Stimulated activated effector memory CD8-positive, alpha-beta T cell treated with anti-CD3 and anti-CD28 coated beads, Interleukin-12 subunit alpha, Interleukin-12 subunit beta, amount 100 ng/mL, for 72 hours (primary cell): ENCODE data around the gene TWF2.
A peak's percentile ranks its signal among the peaks of the same experiment; 100 is the strongest.

Experiments used
- ATAC-seq: fragments of 150-1000 bp; cut with Tn5 transposase; 2 replicates; pipeline ENCODE4 v1.10.0; 2021
- DNase-seq, 2 donors: peaks; one replicate each; pipeline ENCODE4 v3.0.0; 2021 to 2022; ENCODE audit warnings: low spot score in 2 of 2
- H3K27ac Mint-ChIP-seq: one replicate; pipeline ENCODE4 v1.8.0; 2022; ENCODE audit warnings: mild to moderate bottlenecking, mixed read lengths
- H3K36me3 Mint-ChIP-seq: one replicate; pipeline ENCODE4 v1.8.0; 2022; ENCODE audit warnings: mild to moderate bottlenecking, mixed read lengths
- H3K4me1 Mint-ChIP-seq: one replicate; pipeline ENCODE4 v1.8.0; 2022; ENCODE audit warnings: mixed read lengths
- H3K4me3 Mint-ChIP-seq: one replicate; pipeline ENCODE4 v1.8.0; 2022; ENCODE audit warnings: mild to moderate bottlenecking, mixed read lengths
- H3K9me3 Mint-ChIP-seq: one replicate; pipeline ENCODE4 v1.8.0; 2022; ENCODE audit warnings: mixed read lengths

The TWF2 gene

DNA sequence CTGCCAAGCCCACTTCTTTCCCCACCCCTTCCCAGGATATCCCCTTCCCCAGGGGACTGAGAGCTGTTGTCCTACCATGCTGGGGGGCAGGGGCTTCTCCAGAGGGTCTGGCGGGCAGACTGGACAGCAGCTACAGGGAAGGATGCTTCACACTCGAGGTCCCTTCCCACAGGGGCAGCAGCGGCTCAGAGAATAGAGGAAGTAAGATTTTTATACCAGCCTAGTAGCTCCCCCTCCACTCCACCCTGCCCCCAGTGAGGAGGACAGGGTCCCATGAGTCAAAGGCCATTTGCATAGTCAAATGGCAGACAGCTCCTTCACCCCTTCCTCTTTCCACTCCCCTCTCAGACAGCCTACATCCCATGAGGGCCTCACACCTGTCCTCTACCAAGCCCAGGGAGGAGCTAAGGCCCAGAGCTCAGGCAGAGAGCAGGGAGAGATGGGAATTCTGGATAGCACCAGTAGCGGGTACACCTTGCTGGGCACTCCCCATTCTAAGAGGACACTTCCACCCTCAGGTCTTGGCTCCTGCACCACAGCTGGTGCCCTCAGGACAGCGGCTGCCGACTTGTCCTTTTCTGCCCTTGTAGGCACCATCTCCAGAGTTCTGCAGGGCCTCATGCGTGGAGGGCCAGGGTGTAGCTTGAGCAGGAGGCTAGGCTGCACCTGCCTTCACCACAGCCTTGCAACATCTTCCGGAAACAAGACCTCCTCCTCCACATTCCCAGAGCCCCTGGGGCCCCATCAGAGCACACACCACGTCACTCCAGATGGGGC is 13.3 kb downstream of the TWF2 start, which contains the start of gene TLR9:
Gene TLR9 (minus strand): TSS at position 194 of the 777 bp plus-strand sequence. CDS start 116 bp downstream, at position 78.
- Mint-ChIP-seq H3K4me3 (peak within 1 kb of the TSS; percentile 77), H3K9me3 (no peaks in the 10 kb centered on the region), H3K4me1 (peaks cover 58% of the 10 kb centered on the region), H3K36me3 (peaks cover 35% of the 10 kb centered on the region), H3K27ac (peak within 1 kb of the TSS; percentile 87)
- ATAC-seq: peak; percentile 23
- no peak for DNase-seq

- no peak for ATAC-seq
- Mint-ChIP-seq H3K4me1 (peaks cover 74% of the 10 kb centered on the region), H3K4me3 (peak overlapping the region; percentile 77)
Observed at GRCh38 chr3:52223449-52224408, 15.2 kb downstream of the TWF2 start.

GRCh38 chr3:52222319-52223221 is 16.4 kb downstream of the TWF2 start:
- Mint-ChIP-seq H3K4me3 (peak overlapping the region; percentile 77), H3K27ac (peak overlapping the region; percentile 87), H3K9me3 (no peaks in the 10 kb centered on the region), H3K36me3 (peaks cover 5% of the 10 kb centered on the region), H3K4me1 (peaks cover 86% of the 10 kb centered on the region)
- ATAC-seq (no peak), DNase-seq (no peak)

More at GRCh38 chr3:52223449-52224408, 15.2 kb downstream of the TWF2 start:
- peaks cover 16% of the 10 kb centered on the region for H3K36me3 Mint-ChIP-seq
- DNase-seq: no peak
- peak overlapping the region; percentile 87 for H3K27ac Mint-ChIP-seq
- no peaks in the 10 kb centered on the region for H3K9me3 Mint-ChIP-seq

GRCh38 chr3:52221563-52222318 is 17.2 kb downstream of the TWF2 start:
- no peaks in the 10 kb centered on the region for H3K9me3 Mint-ChIP-seq
- peak overlapping the region; percentile 77 for H3K4me3 Mint-ChIP-seq
- peak overlapping the region; percentile 87 for H3K27ac Mint-ChIP-seq
- ATAC-seq (peak; percentile 48), DNase-seq (no peak)
- peaks cover 3% of the 10 kb centered on the region for H3K36me3 Mint-ChIP-seq
- peaks cover 92% of the 10 kb centered on the region for H3K4me1 Mint-ChIP-seq

DNA sequence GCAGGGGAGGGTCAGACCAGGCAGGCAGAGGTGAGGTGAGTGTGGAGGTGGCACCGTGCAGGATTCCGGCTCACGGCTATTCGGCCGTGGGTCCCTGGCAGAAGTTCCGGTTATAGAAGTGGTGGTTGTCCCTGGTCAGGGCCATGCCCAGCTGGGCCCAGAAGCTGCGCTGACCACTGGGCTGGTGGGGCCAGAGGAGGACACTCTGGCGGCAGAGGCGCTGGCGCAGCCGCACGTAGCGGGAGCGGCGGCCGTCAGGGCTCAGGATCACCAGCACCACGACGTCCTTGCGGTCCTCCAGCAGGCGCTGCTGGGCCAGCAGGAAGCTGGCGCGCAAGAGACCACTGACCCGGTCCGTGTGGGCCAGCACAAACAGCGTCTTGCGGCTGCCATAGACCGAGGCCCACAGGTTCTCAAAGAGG is 17.8 kb downstream of the TWF2 start:
- no peak for DNase-seq
- H3K36me3 Mint-ChIP-seq: peaks cover 8% of the 10 kb centered on the region
- H3K4me1 Mint-ChIP-seq: peaks cover 91% of the 10 kb centered on the region
- ATAC-seq: no peak
- H3K27ac Mint-ChIP-seq: no peak overlapping the region
- H3K9me3 Mint-ChIP-seq: no peaks in the 10 kb centered on the region
- peak overlapping the region; percentile 77 for H3K4me3 Mint-ChIP-seq

- peak overlapping the region; percentile 93 for H3K27ac Mint-ChIP-seq
- peak; percentile 92 to 95 for DNase-seq
- peak overlapping the region; percentile 50 for H3K4me3 Mint-ChIP-seq
- ATAC-seq: peak; percentile 81
- H3K9me3 Mint-ChIP-seq: no peaks in the 10 kb centered on the region
- H3K4me1 Mint-ChIP-seq: peaks cover 87% of the 10 kb centered on the region
- H3K36me3 Mint-ChIP-seq: peaks cover 11% of the 10 kb centered on the region
Observed at GRCh38 chr3:52220380-52221026, 18.5 kb downstream of the TWF2 start.

- H3K9me3 Mint-ChIP-seq: no peaks in the 10 kb centered on the region
- peak overlapping the region; percentile 72 for H3K4me3 Mint-ChIP-seq
- peaks cover 25% of the 10 kb centered on the region for H3K36me3 Mint-ChIP-seq
Observed at GRCh38 chr3:52218937-52219650, 19.9 kb downstream of the TWF2 start.

DNA sequence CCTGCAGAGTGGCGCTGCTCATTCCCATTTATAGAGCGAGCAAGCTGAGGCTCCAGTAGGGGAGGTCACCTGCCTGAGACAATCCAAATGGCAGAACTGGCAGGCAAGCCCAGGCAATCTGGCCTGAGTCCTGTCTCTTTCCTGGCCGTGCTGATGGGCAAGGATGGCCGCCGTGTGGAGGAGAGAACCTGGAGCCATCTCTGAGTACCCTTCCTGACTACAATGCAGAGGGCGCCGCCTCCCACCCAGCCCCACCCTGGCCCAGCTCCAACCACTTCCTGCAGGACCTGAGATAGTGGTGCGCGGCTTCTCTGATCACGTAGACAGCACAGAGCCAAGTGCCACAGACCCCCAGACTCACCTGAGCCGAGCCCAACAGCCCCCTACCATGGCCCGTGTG is 20.5 kb downstream of the TWF2 start:
- peaks cover 31% of the 10 kb centered on the region for H3K36me3 Mint-ChIP-seq
- H3K4me1 Mint-ChIP-seq: peaks cover 80% of the 10 kb centered on the region
- ATAC-seq (peak; percentile 66), DNase-seq (no peak)
- H3K27ac Mint-ChIP-seq: peak overlapping the region; percentile 93
- peak overlapping the region; percentile 72 for H3K4me3 Mint-ChIP-seq
- no peaks in the 10 kb centered on the region for H3K9me3 Mint-ChIP-seq

More at GRCh38 chr3:52218937-52219650, 19.9 kb downstream of the TWF2 start:
- peak overlapping the region; percentile 93 for H3K27ac Mint-ChIP-seq
- ATAC-seq (no peak), DNase-seq (no peak)
- H3K4me1 Mint-ChIP-seq: peaks cover 87% of the 10 kb centered on the region

- H3K4me1 Mint-ChIP-seq: peaks cover 76% of the 10 kb centered on the region
- peak overlapping the region; percentile 93 for H3K27ac Mint-ChIP-seq
- peaks cover 36% of the 10 kb centered on the region for H3K36me3 Mint-ChIP-seq
- no peak for DNase-seq
- H3K9me3 Mint-ChIP-seq: no peaks in the 10 kb centered on the region
- no peak for ATAC-seq
- H3K4me3 Mint-ChIP-seq: peak overlapping the region; percentile 72
Observed at GRCh38 chr3:52218026-52218425, 20.9 kb downstream of the TWF2 start.

- ATAC-seq (no peak), DNase-seq (no peak)
- no peaks in the 10 kb centered on the region for H3K9me3 Mint-ChIP-seq
- H3K36me3 Mint-ChIP-seq: peaks cover 42% of the 10 kb centered on the region
- H3K4me3 Mint-ChIP-seq: peak overlapping the region; percentile 72
- peaks cover 70% of the 10 kb centered on the region for H3K4me1 Mint-ChIP-seq
- peak overlapping the region; percentile 93 for H3K27ac Mint-ChIP-seq
Observed at GRCh38 chr3:52217409-52217805, 21.6 kb downstream of the TWF2 start.

GRCh38 chr3:52216585-52217408 is 22.2 kb downstream of the TWF2 start:
- DNase-seq (no peak), ATAC-seq (peak; percentile 64)
- Mint-ChIP-seq H3K4me3 (peak overlapping the region; percentile 72), H3K9me3 (no peaks in the 10 kb centered on the region), H3K36me3 (peaks cover 48% of the 10 kb centered on the region), H3K27ac (peak overlapping the region; percentile 93), H3K4me1 (peaks cover 64% of the 10 kb centered on the region)

- DNase-seq: no peak
Observed at GRCh38 chr3:52215351-52215750, 23.6 kb downstream of the TWF2 start.

More at GRCh38 chr3:52215351-52215750, 23.6 kb downstream of the TWF2 start:
- peak overlapping the region; percentile 55 for H3K27ac Mint-ChIP-seq
- peaks cover 52% of the 10 kb centered on the region for H3K4me1 Mint-ChIP-seq
- H3K36me3 Mint-ChIP-seq: peaks cover 62% of the 10 kb centered on the region
- no peak overlapping the region for H3K4me3 Mint-ChIP-seq
- no peak for ATAC-seq
- H3K9me3 Mint-ChIP-seq: no peaks in the 10 kb centered on the region
